ENCODE data around the gene MSTO1.
"Not testable (repeated sequence)": the region's sequence is repeated elsewhere in the genome, so short reads cannot be mapped to it uniquely, and the experiment has no call there.

MSTO1 gene

DNA sequence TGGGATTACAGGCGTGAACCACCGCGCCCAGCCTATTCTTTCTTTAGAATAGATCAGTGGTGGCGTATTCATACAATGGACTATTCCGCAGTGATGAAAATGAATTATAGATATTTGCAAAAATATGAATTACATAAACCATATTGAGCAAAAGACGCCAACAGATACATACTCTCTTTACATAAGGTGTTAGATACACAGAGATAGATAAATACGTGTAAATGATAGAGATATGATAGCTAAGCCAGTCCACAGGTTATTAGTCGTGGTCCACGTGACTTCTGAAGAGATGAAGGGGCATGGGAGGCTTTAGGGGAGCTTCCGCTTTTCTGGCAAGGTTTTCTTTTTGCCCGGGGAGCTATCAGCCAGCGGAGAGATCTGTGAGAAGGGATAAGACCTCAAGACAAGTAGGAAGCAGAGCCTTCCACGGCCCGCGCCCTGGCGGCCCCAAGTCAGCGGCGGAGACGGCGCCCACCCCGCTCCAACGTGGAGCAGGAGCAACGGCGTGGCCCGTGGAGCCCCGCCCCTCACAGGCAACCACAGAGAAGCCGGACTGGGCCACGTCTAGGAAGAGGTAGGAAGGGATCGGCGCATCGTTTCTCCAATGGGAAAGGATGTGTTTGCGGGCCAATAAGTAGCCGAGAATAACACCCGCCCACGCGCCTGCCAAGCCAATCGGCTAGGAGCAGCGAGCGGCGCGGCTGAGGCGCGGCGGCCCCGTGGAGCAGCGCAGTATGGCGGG lies at the start of gene MSTO1:
Gene MSTO1, plus strand, starts transcription at position 704 of the 742 bp plus-strand sequence. Its CDS starts 31 bp downstream, at position 735.
- no peaks in the 10 kb centered on the region for H3K27me3 Mint-ChIP-seq
- H3K36me3 Mint-ChIP-seq (ENCODE audit: low read depth), result peaks cover 17% of the 10 kb centered on the region
- peaks cover 13% of the 10 kb centered on the region for H3K4me1 Mint-ChIP-seq (ENCODE audit: low read depth)
- no peaks in the 10 kb centered on the region for H3K9me3 Mint-ChIP-seq
- peak within 1 kb of the TSS; percentile 94 for H3K4me3 Mint-ChIP-seq
- peak within 1 kb of the TSS; percentile 95 for H3K27ac Mint-ChIP-seq

DNA sequence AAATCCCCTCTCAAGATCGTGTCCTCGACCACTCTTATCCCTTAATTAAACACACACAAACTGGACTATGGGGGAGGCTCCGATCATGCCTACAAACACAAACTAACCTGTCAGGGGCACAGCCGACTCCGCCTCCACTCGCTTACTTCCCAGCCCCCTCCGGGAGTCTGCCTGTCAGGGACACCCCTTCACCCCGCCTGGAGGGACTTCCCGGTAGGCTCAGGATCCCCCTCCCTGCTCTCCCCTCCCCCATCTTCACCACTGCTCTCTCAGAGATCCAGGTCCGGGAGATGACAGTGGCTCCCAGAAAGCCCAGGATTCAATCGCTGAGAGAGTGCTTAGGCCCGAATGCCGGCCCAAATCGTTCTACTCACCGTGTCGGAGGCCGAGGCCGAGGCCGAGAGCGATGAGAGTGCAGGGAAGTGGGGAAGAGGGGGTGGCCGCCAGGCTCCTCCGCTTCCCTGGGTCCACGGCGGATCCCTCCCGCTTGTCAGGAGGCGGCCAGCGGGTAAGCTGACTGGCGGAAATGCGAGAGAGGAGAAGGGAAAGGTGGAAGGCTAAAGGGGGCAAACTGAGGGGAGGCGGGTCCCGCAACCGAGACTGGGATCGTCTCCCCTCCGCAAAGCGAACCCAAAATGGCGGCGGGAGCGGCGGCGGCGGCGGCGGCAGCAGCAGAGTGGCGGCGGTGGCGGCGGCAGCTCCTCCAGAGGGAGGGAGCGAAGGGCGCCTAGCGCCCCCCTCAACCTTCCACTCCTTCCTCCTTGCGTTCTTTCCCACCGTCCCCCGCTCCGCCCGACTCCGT lies 48.0 kb upstream of the MSTO1 start:
- not testable (repeated sequence) for H3K27me3 Mint-ChIP-seq, H3K9me3 Mint-ChIP-seq
- Mint-ChIP-seq H3K4me1 (ENCODE audit: low read depth) (peaks cover 47% of the 10 kb centered on the region), H3K27ac (peak overlapping the region; percentile 99), H3K4me3 (peak overlapping the region; percentile 99), H3K36me3 (ENCODE audit: low read depth) (peaks cover 26% of the 10 kb centered on the region)

DNA sequence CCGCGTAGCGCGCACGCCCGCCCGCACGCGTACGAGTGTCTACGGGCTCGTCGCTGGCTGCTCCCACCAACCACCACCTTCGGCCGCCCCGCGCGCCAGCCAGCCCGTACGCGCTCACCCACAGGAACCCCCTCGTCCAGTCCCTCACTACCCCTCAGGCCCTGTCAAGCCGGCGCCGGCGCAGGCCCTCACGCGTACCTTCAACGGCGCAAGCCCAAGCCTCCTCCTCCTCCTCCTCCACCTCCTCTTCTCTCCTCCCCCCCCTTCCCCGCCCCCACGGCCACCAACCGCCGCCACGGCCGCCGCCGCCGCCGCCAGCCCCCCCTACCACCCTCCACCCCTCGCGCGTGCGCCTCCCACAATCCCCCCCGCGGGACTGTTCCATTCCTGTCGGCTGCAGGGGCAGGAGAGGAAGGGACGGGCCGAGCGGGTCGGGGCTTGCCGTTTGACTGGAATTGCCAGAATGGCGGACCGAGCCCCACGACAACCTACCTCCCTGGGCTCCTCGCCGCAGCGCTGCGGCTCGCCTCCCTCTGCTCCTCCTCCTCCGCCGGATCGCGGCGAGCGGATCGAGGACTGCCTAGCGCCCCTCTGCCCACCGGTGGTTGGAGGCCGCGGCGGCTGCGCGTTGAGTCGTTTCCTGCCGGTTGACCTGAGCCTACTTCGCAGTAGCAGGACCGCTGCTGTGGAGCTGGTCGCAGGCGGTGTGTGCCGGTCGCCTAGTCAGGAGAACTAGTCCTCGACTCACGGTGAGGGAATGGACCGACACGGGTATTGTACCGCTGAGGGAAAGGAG lies 47.2 kb upstream of the MSTO1 start, which contains the start of gene ASH1L:
Gene ASH1L, minus strand, starts transcription at position 223 of the 796 bp plus-strand sequence. CDS start 41,284 bp downstream, outside the sequence.
- Mint-ChIP-seq H3K36me3 (ENCODE audit: low read depth) (peaks cover 23% of the 10 kb centered on the region), H3K9me3 (no peaks in the 10 kb centered on the region), H3K27me3 (no peaks in the 10 kb centered on the region), H3K4me1 (ENCODE audit: low read depth) (peaks cover 45% of the 10 kb centered on the region), H3K4me3 (peak within 1 kb of the TSS; percentile 99), H3K27ac (peak within 1 kb of the TSS; percentile 99)

DNA sequence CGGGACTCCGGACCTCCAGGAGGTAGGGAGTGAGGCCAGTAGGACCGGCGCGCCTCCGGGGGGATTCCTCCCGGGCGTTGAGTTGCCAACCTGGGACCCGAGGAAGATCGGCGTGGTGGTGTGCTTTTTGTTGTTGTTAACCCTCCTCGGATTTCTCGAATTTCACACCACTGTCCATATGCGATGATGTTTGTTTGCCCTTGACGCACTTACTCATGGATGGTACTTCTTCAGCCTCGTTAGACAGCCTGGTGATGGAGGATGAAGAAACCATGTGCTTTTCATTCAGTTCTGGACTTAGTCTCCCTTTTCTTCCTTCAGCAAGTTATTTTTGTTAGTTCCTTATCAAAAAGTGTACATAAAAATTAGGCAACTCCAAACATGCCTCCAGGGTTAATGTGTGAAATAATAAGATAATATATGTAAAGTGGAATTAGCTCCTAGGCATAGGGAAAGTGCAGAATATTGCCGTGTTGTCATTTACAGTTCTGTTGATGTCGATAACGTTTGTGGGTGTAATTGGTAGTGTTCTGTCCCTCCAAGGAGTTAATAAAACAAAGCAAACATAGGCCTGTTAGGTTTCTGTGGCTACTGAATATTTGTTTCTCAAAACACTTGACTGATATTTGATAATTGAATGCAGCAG lies 46.5 kb upstream of the MSTO1 start:
- H3K27me3 Mint-ChIP-seq, H3K9me3 Mint-ChIP-seq: not testable (repeated sequence)
- H3K27ac Mint-ChIP-seq, result peak overlapping the region; percentile 99
- H3K4me1 Mint-ChIP-seq (ENCODE audit: low read depth), result peaks cover 40% of the 10 kb centered on the region
- H3K4me3 Mint-ChIP-seq, result peak overlapping the region; percentile 99
- H3K36me3 Mint-ChIP-seq (ENCODE audit: low read depth), result peaks cover 22% of the 10 kb centered on the region

DNA sequence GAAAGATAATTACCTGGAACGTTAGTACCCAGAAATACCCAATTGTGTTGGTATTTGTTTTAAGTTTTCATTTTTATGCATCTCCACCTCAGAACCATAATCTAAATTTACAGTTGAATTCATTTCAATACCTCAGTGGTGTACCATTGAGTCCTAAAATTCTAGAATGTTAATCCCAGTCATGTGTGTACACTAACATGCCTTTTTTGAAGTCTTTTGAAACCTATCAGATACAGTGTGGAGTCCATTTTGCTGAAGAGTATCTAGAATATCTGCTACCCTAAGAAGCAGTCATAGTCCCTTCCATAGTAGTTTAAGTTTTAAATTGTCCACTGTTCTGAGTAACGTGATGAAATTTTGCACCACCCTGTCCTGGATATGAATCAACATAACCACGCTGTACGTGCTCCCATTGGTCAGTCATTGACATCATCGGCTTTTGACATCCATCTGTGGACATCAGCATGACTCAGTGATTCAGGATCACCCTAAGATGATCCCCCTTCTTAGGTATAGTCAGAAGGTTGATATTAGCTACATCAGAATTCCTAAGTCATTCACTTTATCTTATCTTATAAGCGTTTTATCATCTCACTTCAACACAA lies 39.9 kb upstream of the MSTO1 start:
- H3K27me3 Mint-ChIP-seq, result no peaks in the 10 kb centered on the region
- peaks cover 37% of the 10 kb centered on the region for H3K36me3 Mint-ChIP-seq (ENCODE audit: low read depth)
- no peak overlapping the region for H3K27ac Mint-ChIP-seq
- no peaks in the 10 kb centered on the region for H3K9me3 Mint-ChIP-seq
- H3K4me3 Mint-ChIP-seq, result no peak overlapping the region
- H3K4me1 Mint-ChIP-seq (ENCODE audit: low read depth), result peaks cover 25% of the 10 kb centered on the region

DNA sequence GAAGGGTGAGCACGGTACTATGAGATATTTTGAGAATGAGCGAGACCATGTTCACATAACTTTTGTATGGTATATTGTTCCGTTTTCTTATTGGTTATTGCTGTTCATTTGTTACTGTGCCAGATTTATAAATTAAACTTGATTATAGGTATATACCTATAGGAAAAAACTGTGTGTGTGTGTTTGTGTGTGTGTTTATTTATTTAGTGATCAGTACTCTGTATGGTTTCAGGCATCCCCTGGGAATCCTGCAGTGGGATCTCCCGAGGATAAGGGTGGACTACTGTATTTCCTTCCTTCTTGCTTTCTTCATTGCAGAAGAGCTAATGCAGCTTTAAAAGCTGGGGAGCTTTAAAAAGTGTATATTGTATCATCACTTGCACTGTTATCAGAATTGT lies 39.4 kb upstream of the MSTO1 start:
- Mint-ChIP-seq H3K36me3 (ENCODE audit: low read depth) (peaks cover 34% of the 10 kb centered on the region), H3K4me3 (no peak overlapping the region), H3K27ac (no peak overlapping the region), H3K9me3 (no peaks in the 10 kb centered on the region), H3K4me1 (ENCODE audit: low read depth) (peaks cover 24% of the 10 kb centered on the region), H3K27me3 (no peaks in the 10 kb centered on the region)

DNA sequence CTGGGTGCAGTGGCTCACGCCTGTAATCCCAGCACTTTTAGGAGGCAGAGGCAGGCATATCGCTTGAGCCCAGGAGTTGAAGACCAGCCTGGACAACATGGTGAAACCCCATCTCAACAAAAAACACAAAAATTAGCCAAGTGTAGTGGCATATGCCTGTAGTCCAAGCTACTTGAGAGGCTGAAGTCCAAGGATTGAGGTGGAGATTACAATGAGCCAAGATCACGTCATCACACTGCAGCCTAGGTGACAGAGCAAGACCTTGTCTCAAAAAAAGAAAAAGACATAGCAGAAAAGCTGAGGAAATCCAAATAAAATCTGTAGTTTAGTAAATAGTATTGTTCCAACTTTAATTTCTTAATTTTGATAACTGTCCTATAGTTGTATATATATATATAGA lies 35.9 kb upstream of the MSTO1 start:
- H3K9me3 Mint-ChIP-seq, result no peaks in the 10 kb centered on the region
- peaks cover 28% of the 10 kb centered on the region for H3K36me3 Mint-ChIP-seq (ENCODE audit: low read depth)
- peaks cover 20% of the 10 kb centered on the region for H3K4me1 Mint-ChIP-seq (ENCODE audit: low read depth)
- no peak overlapping the region for H3K27ac Mint-ChIP-seq
- no peak overlapping the region for H3K4me3 Mint-ChIP-seq
- no peaks in the 10 kb centered on the region for H3K27me3 Mint-ChIP-seq

DNA sequence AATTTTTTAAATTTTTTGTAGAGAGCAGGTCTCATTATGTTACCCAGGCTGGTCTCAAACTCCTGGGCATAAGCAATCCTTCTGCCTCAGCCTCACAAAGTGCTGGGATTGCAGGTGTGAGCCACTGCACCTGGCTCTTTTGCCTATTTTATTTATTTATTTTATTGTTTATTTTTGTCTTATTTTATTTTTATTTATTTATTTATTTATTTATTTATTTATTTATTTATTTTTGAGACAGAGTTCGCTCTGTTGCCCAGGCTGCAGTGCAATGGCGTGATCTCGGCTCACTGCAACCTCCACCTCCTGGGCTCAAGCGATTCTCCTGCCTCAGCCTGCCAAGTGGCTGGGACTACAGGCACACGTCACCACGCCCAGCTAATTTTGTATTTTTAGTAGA lies 34.4 kb upstream of the MSTO1 start:
- H3K4me1 Mint-ChIP-seq (ENCODE audit: low read depth); H3K27ac Mint-ChIP-seq; H3K4me3 Mint-ChIP-seq; H3K27me3 Mint-ChIP-seq; H3K9me3 Mint-ChIP-seq: not testable (repeated sequence)
- H3K36me3 Mint-ChIP-seq (ENCODE audit: low read depth), result peaks cover 15% of the 10 kb centered on the region

DNA sequence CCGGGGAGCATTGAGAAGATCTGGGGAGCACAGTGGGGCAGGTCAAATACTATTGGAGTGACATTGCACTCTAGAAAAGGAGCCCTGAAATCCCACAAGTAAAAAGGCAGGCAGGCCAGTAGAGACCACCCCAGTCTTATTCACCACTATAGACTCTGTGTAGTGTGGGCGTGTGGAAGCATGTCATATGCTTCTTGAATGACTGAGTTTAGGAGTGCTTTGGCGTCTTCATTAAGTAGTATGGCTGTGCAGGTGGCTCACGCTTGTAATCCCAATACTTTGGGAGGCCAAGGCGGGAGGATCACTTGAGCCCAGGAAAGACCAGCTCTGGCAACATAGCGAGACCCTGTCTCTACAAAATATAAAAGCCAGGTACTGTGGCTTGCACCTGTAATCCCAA lies 26.2 kb upstream of the MSTO1 start:
- H3K36me3 Mint-ChIP-seq (ENCODE audit: low read depth); H3K27ac Mint-ChIP-seq; H3K9me3 Mint-ChIP-seq; H3K4me1 Mint-ChIP-seq (ENCODE audit: low read depth); H3K27me3 Mint-ChIP-seq; H3K4me3 Mint-ChIP-seq: not testable (repeated sequence)

DNA sequence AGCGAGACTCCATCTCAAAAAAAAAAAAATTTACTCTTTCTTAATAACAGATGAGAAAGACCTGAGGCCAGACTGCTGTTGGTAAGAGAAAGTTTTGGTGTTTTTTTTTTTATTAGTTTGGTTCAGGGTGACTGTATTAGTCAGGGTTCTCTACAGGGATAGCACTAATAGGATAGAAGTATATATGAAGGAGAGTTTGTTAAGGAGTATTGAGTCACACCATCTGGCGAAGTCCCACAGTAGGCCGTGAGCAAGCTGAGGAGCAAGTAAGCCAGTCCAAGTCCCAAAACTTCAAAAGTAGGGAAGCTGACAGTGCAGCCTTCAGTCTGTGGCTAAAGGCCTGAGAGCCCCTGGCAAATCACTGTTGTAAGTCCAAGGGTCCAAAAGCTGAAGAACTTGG lies 20.7 kb upstream of the MSTO1 start:
- not testable (repeated sequence) for H3K9me3 Mint-ChIP-seq; H3K36me3 Mint-ChIP-seq (ENCODE audit: low read depth); H3K4me1 Mint-ChIP-seq (ENCODE audit: low read depth); H3K27ac Mint-ChIP-seq; H3K4me3 Mint-ChIP-seq; H3K27me3 Mint-ChIP-seq

DNA sequence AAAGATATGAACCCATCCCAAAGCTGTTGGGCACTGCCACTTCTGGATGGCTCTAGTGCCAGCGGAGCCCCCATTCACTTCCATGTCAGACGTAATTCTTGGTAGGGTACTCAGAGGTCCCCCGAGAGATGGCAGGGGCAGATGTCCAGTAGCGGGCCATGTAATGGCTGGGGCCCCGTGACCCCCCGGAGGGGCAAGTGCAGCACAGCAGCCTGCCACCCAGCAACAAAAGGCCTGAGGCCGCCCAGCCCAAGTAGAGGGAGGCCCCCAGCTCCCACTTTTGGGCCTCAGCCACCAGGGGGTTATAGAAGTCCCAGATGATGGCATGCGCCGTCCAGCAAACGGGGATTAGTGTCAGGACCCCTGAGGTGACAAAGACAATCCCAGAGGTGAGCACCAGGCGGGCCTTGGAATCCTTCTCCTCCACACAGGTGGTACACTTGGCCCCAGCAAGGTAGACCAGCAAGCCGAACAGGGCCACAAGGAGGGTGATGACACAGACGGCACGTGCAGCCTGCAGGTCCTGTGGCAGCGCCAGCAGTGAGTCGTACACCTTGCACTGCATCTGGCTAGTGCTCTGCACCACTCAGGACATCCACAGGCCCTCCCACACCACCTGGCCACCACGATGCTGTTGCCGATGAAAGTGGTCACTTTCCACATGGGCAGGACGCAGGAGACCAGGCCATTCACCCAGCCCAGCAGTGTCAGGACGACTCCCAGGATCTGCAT lies 19.3 kb upstream of the MSTO1 start:
- H3K27me3 Mint-ChIP-seq; H3K4me1 Mint-ChIP-seq (ENCODE audit: low read depth); H3K27ac Mint-ChIP-seq; H3K36me3 Mint-ChIP-seq (ENCODE audit: low read depth); H3K4me3 Mint-ChIP-seq; H3K9me3 Mint-ChIP-seq: not testable (repeated sequence)

DNA sequence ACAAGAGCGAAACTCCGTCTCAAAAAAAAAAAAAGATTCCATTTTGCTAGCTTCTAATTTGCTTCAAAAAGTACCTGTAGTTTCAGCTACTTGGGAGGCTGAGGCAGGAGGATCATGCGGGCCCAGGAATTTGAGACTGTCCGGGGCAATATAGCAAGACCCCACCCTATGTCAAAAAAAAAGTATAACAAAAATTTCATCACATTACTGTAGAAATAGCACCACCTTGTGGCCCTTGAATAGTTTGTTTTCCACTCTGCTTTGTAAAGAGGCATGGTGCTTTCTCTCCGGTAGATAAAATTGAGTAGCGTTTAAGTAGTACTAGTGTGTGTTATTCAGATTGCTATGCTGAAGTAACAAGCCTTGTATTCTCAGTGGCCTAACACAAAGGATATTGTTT lies 18.2 kb upstream of the MSTO1 start:
- peaks cover 3% of the 10 kb centered on the region for H3K4me1 Mint-ChIP-seq (ENCODE audit: low read depth)
- H3K27me3 Mint-ChIP-seq, result no peaks in the 10 kb centered on the region
- H3K36me3 Mint-ChIP-seq (ENCODE audit: low read depth), result no peaks in the 10 kb centered on the region
- no peaks in the 10 kb centered on the region for H3K9me3 Mint-ChIP-seq
- H3K4me3 Mint-ChIP-seq, result no peak overlapping the region
- no peak overlapping the region for H3K27ac Mint-ChIP-seq

DNA sequence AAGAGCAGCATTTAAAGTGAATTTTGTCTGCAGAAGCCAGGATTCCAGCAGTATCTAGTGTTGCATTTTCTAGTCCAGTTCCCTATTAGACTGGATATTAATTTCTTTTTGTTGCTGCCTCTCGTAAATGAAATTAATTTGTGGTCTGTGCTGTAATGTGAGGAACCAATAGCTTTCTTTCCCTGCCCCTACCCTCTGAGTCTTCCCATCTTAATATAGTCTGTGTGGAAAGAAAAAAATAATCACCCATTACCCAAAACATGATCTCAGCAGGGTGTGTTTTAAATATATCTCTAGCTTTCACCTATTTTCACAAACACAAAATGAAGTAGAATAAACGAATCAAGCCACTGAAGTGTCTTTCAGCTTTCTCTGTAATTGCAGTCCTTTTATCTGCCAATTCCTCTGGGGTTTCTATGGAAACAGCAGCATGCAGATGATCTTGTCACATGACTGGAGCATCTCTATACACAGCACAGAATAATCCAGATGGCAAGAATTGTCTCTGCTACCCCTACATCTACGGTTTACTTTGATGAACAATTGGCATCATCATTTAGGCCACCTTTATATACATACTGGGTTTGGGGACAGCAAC lies 14.0 kb upstream of the MSTO1 start:
- H3K4me1 Mint-ChIP-seq (ENCODE audit: low read depth), result peaks cover 13% of the 10 kb centered on the region
- not testable (repeated sequence) for H3K27me3 Mint-ChIP-seq; H3K36me3 Mint-ChIP-seq (ENCODE audit: low read depth); H3K27ac Mint-ChIP-seq; H3K4me3 Mint-ChIP-seq; H3K9me3 Mint-ChIP-seq
